Esophagus squamous epithelium (tissue), 4 donors: ENCODE measurements around the gene C1orf210.

Source experiments
- CTCF ChIP-seq, 6 experiments: fragments of 450-650 bp in 4 of 6; fragments of 200-600 bp in 2 of 6; sonication (generic) in 2 of 6; IDR thresholded peaks; one replicate each; pipeline ENCODE4 v1.5.1; 2016 to 2019; ENCODE audit warnings: antibody characterized with exemption in 6 of 6, mild to moderate bottlenecking in 4 of 6, moderate library complexity in 4 of 6
- POLR2A ChIP-seq, 4 donors: fragments of 450-650 bp; IDR thresholded peaks; one replicate each; pipeline ENCODE4 v1.6.1; 2017; ENCODE audit warnings: antibody characterized with exemption in 4 of 4, mild to moderate bottlenecking in 4 of 4, moderate library complexity in 3 of 4

- TF ChIP-seq POLR2A (IDR thresholded peaks at IDR 0.05): no peak
- TF ChIP-seq CTCF (IDR thresholded peaks at IDR 0.05): no peak
These were observed 15.6 kb downstream of the C1orf210 start, which contains the start of gene TMEM125 for GRCh38 chr1:43269627-43270375.
